Measurements from ENCODE around the gene CALCB. TPM values are rescaled to one million over a fixed set of nuclear protein-coding genes. Genes with fewer than 3 reads are reported as not detected.

CALCB gene
- total RNA-seq, 1 donor from 2014 or later: 1.8 TPM

DNA sequence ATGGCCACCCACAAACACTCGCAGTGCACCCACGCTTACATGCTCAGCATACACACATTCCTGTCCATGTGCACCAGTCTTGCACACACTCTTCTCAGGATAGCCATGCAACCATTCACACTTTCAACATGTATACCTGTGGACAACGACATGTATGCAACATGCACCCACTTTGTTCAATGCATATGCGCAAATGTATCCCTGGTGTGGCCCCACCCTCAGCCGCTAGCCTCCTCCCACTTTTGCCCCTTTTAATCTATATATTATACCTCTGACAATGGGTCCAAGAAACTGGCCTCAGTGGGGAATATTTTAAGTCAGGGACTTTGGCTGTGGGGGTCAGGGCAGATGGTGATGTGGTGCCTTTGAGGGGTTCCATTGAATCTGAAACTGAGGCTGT is 42.3 kb downstream of the CALCB start:
- intact Hi-C loops (cut with micrococcal nuclease): loop anchor here (5.0 to 10.0 kb wide), 2 partner anchors 701 to 1448 kb away; partner anchors contain the start of gene FAR1

- intact Hi-C loops (cut with micrococcal nuclease): loop anchor here (1.0 to 10.0 kb wide), 7 partner anchors 16 to 1450 kb away; partner anchors contain the start of gene FAR1
These were observed 44.4 kb downstream of the CALCB start for GRCh38 chr11:15117751-15118150.

- intact Hi-C loops (cut with micrococcal nuclease): loop anchor here (1.0 to 10.0 kb wide), 7 partner anchors 17 to 1451 kb away; partner anchors contain the start of gene FAR1
These were observed 45.0 kb downstream of the CALCB start for GRCh38 chr11:15118431-15118830.

DNA sequence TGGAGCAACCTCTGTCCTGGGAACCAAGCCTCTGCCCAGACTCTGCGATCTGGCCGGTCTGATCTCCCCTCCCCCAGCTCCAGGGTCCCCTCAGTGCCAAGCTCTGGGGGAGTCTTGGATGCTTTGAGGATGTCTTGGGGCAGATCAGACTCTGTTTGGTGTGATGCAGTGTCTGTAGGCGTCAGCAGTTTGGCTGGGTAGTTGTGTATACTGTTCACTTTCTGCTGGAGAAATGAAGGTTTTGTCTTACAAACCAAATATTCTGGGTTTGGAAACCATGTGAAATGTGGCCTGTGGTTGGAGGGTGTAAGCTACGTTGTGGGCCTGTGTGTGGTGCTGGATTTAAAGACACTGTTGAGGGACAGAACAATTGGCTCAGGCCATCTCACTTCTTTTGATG is 46.0 kb downstream of the CALCB start:
- intact Hi-C loops (cut with micrococcal nuclease): loop anchor here (2.0 to 10.0 kb wide), 5 partner anchors 31 to 1452 kb away; partner anchors contain the start of gene FAR1

DNA sequence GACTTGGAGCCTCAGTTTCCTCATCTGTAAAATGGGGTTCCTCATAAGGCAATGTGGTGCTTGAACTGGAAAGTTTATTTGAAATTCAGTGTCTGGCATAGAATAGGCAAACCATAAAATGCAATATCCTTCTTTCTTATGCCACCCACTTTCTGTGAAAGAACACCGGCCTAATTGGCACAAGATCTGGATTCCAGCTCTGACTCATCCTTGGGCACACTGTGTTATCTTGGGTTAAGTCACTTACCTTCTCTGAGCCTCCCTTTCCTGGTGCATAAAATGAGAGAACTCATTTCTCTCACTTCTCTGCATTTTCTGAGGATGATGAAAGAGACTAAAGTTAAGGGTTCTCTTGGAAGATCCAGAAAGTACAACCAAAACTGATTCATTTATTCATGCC is 46.4 kb downstream of the CALCB start:
- intact Hi-C loops (cut with micrococcal nuclease): loop anchor here (2.0 to 10.0 kb wide), 5 partner anchors 31 to 1453 kb away; partner anchors contain the start of gene FAR1

GRCh38 chr11:15123849-15124248 is 50.5 kb downstream of the CALCB start:
- intact Hi-C loops (cut with micrococcal nuclease): no loop called here

DNA sequence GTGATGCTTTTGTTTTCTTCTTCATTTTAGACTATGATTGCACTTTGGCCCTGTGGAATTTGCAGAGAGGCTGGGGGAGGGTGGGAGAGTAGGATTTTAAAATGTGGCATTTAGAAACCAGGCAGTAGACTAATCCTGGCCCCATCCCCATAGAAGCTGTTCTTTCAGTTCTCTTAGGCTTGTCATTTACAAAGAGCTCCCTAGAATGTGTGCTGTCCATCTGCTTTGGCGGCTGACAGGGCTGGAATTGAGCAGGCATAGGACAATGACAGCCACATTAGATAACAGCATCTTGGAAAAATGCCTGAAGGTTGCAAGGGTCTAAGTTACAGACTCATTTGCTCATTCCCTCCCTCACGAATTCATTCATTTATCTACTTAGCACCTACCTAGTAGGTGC is 51.1 kb downstream of the CALCB start:
- intact Hi-C loops (cut with micrococcal nuclease): no loop called here

- intact Hi-C loops (cut with micrococcal nuclease): no loop called here
These were observed 53.9 kb downstream of the CALCB start for GRCh38 chr11:15127341-15127740.

Other genes starting within 250 kb of the CALCB start
- gene CYP2R1, start 181.4 kb upstream of the CALCB start, total RNA-seq: 9.9 and 11.3 TPM in 2 replicates
- gene CALCA, start 101.2 kb upstream of the CALCB start, total RNA-seq: not detected in 2 replicates
- gene INSC, start 41.3 kb downstream of the CALCB start, total RNA-seq: 0.63 and 1.0 TPM in 2 replicates